ENCODE measurements around the gene GVQW3. TPM values are rescaled to one million over a fixed set of nuclear protein-coding genes. Genes with fewer than 3 reads are reported as not detected.

Gene GVQW3
- total RNA-seq, 1 experiment from 2014 or later, result 7.7 TPM

DNA sequence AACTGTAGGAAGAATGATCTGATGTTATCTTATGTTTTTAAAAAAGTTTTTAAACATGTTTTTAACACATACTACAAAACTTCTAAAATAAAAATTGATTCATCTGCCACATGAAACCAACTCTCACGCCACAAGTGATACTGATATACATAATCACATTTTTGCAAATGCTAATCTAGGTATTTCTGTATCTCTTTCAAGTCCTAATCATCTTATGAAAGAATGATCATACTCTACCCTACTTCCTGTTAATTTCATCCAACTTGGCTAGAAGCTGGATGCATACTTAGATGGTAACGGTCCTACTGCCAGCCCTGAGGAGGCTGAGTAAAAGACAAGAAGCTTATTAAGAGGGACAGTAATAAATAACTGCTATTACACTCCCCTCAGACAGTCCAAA lies 19.3 kb upstream of the GVQW3 start:
- no peak for TF ChIP-seq PRRX2 (CRISPR knock-in tag; IDR thresholded peaks at IDR 0.05)
- ChIA-PET POLR2A (no interaction called here), CTCF (no interaction called here)
- Mint-ChIP-seq H3K4me1 (peaks cover 8% of the 10 kb centered on the region), H3K36me3 (peaks cover 4% of the 10 kb centered on the region; the same call in 1 of the 2 replicates), H3K9me3 (no peaks in the 10 kb centered on the region), H3K27ac (no peak overlapping the region), H3K27me3 (ENCODE audit: low read depth) (no peaks in the 10 kb centered on the region), H3K4me3 (no peak overlapping the region)
- no peak for ATAC-seq
- DNase-seq (ENCODE audit: low spot score), result no peak

DNA sequence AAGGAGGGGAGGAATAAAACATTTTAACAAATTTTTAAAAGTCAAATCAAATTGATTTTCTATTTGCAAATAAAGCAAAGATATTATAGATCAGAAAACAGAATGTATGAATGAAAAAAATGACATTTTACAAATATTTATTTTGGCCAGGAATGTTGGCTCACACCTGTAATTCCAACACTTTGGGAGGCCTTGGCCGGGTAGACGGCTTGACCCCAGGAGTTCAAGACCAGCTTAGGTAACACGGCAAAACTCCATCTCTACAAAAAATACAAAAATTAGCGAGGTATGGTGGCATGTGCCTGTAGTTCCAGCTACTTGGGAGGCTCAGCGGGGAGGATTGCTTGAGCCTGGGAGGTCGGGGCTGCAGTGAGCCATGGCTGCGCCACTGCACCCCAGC lies 18.4 kb upstream of the GVQW3 start:
- Mint-ChIP-seq H3K27me3 (ENCODE audit: low read depth) (no peaks in the 10 kb centered on the region), H3K4me3 (no peak overlapping the region), H3K27ac (no peak overlapping the region), H3K4me1 (peaks cover 8% of the 10 kb centered on the region), H3K9me3 (no peaks in the 10 kb centered on the region), H3K36me3 (peaks cover 4% of the 10 kb centered on the region; the same call in 1 of the 2 replicates)
- ChIA-PET CTCF (no interaction called here), POLR2A (interaction anchor here (0.7 kb wide), 1 partner anchor 235 kb away, joined by 3 read pairs; no protein-coding TSS in a partner anchor)
- ATAC-seq (no peak), DNase-seq (ENCODE audit: low spot score) (no peak)
- TF ChIP-seq, protein P1, sequence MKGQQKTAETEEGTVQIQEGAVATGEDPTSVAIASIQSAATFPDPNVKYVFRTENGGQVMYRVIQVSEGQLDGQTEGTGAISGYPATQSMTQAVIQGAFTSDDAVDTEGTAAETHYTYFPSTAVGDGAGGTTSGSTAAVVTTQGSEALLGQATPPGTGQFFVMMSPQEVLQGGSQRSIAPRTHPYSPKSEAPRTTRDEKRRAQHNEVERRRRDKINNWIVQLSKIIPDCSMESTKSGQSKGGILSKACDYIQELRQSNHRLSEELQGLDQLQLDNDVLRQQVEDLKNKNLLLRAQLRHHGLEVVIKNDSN (CRISPR knock-in tag; IDR thresholded peaks at IDR 0.05), result no peak
- TF ChIP-seq, protein P2, sequence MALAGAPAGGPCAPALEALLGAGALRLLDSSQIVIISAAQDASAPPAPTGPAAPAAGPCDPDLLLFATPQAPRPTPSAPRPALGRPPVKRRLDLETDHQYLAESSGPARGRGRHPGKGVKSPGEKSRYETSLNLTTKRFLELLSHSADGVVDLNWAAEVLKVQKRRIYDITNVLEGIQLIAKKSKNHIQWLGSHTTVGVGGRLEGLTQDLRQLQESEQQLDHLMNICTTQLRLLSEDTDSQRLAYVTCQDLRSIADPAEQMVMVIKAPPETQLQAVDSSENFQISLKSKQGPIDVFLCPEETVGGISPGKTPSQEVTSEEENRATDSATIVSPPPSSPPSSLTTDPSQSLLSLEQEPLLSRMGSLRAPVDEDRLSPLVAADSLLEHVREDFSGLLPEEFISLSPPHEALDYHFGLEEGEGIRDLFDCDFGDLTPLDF (CRISPR knock-in tag; IDR thresholded peaks at IDR 0.05), result no peak
- TF ChIP-seq JAZF1 (CRISPR knock-in tag; IDR thresholded peaks at IDR 0.05) (no peak), ESRRA (CRISPR knock-in tag; IDR thresholded peaks at IDR 0.05; ENCODE audit: borderline replicate concordance) (no peak), HMGA2 (CRISPR knock-in tag; IDR thresholded peaks at IDR 0.05) (no peak), PRRX2 (CRISPR knock-in tag; IDR thresholded peaks at IDR 0.05) (no peak), ZNF138 (CRISPR knock-in tag; conservative IDR thresholded peaks at IDR 0.05) (no peak), TP53 (CRISPR knock-in tag; IDR thresholded peaks at IDR 0.05) (no peak)
- TF ChIP-seq, protein P3, sequence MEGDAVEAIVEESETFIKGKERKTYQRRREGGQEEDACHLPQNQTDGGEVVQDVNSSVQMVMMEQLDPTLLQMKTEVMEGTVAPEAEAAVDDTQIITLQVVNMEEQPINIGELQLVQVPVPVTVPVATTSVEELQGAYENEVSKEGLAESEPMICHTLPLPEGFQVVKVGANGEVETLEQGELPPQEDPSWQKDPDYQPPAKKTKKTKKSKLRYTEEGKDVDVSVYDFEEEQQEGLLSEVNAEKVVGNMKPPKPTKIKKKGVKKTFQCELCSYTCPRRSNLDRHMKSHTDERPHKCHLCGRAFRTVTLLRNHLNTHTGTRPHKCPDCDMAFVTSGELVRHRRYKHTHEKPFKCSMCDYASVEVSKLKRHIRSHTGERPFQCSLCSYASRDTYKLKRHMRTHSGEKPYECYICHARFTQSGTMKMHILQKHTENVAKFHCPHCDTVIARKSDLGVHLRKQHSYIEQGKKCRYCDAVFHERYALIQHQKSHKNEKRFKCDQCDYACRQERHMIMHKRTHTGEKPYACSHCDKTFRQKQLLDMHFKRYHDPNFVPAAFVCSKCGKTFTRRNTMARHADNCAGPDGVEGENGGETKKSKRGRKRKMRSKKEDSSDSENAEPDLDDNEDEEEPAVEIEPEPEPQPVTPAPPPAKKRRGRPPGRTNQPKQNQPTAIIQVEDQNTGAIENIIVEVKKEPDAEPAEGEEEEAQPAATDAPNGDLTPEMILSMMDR (IDR thresholded peaks at IDR 0.05), result no peak
- TF ChIP-seq, protein P4, sequence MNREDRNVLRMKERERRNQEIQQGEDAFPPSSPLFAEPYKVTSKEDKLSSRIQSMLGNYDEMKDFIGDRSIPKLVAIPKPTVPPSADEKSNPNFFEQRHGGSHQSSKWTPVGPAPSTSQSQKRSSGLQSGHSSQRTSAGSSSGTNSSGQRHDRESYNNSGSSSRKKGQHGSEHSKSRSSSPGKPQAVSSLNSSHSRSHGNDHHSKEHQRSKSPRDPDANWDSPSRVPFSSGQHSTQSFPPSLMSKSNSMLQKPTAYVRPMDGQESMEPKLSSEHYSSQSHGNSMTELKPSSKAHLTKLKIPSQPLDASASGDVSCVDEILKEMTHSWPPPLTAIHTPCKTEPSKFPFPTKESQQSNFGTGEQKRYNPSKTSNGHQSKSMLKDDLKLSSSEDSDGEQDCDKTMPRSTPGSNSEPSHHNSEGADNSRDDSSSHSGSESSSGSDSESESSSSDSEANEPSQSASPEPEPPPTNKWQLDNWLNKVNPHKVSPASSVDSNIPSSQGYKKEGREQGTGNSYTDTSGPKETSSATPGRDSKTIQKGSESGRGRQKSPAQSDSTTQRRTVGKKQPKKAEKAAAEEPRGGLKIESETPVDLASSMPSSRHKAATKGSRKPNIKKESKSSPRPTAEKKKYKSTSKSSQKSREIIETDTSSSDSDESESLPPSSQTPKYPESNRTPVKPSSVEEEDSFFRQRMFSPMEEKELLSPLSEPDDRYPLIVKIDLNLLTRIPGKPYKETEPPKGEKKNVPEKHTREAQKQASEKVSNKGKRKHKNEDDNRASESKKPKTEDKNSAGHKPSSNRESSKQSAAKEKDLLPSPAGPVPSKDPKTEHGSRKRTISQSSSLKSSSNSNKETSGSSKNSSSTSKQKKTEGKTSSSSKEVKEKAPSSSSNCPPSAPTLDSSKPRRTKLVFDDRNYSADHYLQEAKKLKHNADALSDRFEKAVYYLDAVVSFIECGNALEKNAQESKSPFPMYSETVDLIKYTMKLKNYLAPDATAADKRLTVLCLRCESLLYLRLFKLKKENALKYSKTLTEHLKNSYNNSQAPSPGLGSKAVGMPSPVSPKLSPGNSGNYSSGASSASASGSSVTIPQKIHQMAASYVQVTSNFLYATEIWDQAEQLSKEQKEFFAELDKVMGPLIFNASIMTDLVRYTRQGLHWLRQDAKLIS (CRISPR knock-in tag; IDR thresholded peaks at IDR 0.05; ENCODE audit: borderline replicate concordance), result no peak

DNA sequence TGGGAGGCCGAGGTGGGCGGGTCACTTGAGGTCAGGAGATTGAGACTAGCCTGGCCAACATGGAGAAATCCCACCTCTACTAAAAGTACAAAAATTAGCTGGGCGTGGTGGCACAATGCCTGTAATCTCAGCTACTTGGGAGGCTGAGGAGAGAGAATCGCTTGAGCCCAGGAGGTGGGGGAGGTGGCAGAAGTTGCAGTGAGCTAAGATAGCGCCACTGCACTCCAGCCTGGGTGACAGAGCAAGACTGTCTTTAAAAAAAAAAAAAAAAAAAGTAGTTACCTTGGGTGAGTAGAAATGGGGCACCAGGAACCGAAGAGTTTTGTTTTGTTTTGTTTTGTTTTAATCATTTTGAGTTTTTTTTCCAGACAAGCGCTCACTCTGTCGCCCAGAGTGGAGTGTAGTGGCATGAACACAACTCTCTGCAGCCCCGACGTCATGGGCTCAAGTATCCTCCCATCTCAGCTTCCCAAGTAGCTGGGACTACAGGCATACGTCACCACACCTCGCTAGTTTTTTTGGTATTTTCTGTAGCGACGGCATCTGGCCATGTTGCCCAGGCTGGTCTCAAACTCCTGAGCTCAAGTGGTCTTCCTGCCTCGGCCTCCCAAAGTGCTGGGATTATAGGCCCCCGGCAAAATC lies 16.0 kb upstream of the GVQW3 start:
- DNase-seq (ENCODE audit: low spot score) (no peak), ATAC-seq (no peak)
- H3K9me3 Mint-ChIP-seq, result no peaks in the 10 kb centered on the region
- CTCF ChIA-PET, result interaction anchor here (0.7 to 1.2 kb wide), 2 partner anchors 46 to 156 kb away, joined by 3 to 4 read pairs; no protein-coding TSS in a partner anchor
- peaks cover 8% of the 10 kb centered on the region for H3K4me1 Mint-ChIP-seq
- POLR2A ChIA-PET, result interaction anchor here (0.7 kb wide), 1 partner anchor 40 kb away, joined by 3 read pairs; no protein-coding TSS in a partner anchor
- H3K4me3 Mint-ChIP-seq, result no peak overlapping the region
- H3K27me3 Mint-ChIP-seq (ENCODE audit: low read depth), result no peaks in the 10 kb centered on the region
- 0 out of 2 replicates have a peak, but pooled peaks cover 4% of the 10 kb centered on the region for H3K36me3 Mint-ChIP-seq
- peak overlapping the region; percentile 78; the same call in 1 of the 2 replicates for H3K27ac Mint-ChIP-seq
- TF ChIP-seq, protein P1 (CRISPR knock-in tag; IDR thresholded peaks at IDR 0.05), result no peak
- no peak for TF ChIP-seq TP53 (CRISPR knock-in tag; IDR thresholded peaks at IDR 0.05)
- TF ChIP-seq, protein P5, sequence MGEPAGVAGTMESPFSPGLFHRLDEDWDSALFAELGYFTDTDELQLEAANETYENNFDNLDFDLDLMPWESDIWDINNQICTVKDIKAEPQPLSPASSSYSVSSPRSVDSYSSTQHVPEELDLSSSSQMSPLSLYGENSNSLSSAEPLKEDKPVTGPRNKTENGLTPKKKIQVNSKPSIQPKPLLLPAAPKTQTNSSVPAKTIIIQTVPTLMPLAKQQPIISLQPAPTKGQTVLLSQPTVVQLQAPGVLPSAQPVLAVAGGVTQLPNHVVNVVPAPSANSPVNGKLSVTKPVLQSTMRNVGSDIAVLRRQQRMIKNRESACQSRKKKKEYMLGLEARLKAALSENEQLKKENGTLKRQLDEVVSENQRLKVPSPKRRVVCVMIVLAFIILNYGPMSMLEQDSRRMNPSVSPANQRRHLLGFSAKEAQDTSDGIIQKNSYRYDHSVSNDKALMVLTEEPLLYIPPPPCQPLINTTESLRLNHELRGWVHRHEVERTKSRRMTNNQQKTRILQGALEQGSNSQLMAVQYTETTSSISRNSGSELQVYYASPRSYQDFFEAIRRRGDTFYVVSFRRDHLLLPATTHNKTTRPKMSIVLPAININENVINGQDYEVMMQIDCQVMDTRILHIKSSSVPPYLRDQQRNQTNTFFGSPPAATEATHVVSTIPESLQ (CRISPR knock-in tag; IDR thresholded peaks at IDR 0.05), result no peak

Measured in WTC11 (cell line).